ENCODE measurements around the gene SCG2.

GRCh38 chr2:223625652-223626051 is 23.5 kb upstream of the SCG2 start:
- TF ChIP-seq POLR2A (IDR thresholded peaks at IDR 0.05; ENCODE audit: low read depth, low read length), result no peak
- TF ChIP-seq POLR2AphosphoS5 (IDR thresholded peaks at IDR 0.05; ENCODE audit: low read depth, low read length), result no peak
- TF ChIP-seq TAF1 (IDR thresholded peaks at IDR 0.05; ENCODE audit: low read depth, low read length), result no peak
